IMR-90 (cell line): ENCODE measurements around the gene SLC26A2. TPM values are rescaled to one million over a fixed set of nuclear protein-coding genes. Genes with fewer than 3 reads are reported as not detected.

Experiments
- ATAC-seq: fragments of 200-7000 bp; cut with Tn5 transposase; 2 replicates; pipeline ENCODE4 v1.9.1; 2020; ENCODE audit warnings: low read depth, mild to moderate bottlenecking, moderate library complexity
- BruUV-seq: library from RNA; stranded (reverse); fragments of 400-500 nt; replicated peaks from 2 replicates; lab custom pipeline; 2021; lab: Mats Ljungman, UMichigan
- CTCF ChIA-PET: fragments of 300-600 bp; formaldehyde crosslinking; extraction: SDS; loops from one replicate; lab custom pipeline; 2021; ENCODE audit warnings: antibody characterized with exemption; lab: Yijun Ruan, JAX
- POLR2A ChIA-PET: fragments of 300-600 bp; sonication (Branson Sonifier 250); formaldehyde crosslinking; loops from one replicate; lab custom pipeline; 2022; ENCODE audit warnings: antibody characterized with exemption; ENCODE audit not compliant: unreplicated experiment; lab: Charles Lee
- DNase-seq: peaks from one replicate; pipeline ENCODE4 v3.0.0; 2013
- H2AFZ ChIP-seq: replicated peaks from 2 replicates; pipeline ENCODE3; 2013; ENCODE audit warnings: low read length, mild to moderate bottlenecking; ENCODE audit not compliant: poor library complexity
- H2AK5ac ChIP-seq: 2 replicates; pipeline ENCODE4 v1.6.1; 2013; ENCODE audit warnings: low read depth, low read length, inconsistent platforms
- H2AK9ac ChIP-seq: replicated peaks from 2 replicates; pipeline ENCODE3; 2013; ENCODE audit warnings: mild to moderate bottlenecking, low read depth, low read length, moderate library complexity; ENCODE audit not compliant: poor library complexity
- H2BK120ac ChIP-seq: 2 replicates; pipeline ENCODE4 v1.6.1; 2013; ENCODE audit warnings: low read depth, low read length, inconsistent platforms
- H2BK15ac ChIP-seq: 3 replicates; pipeline ENCODE4 v1.6.1; 2013; ENCODE audit warnings: low read depth, low read length, inconsistent platforms
- H2BK20ac ChIP-seq: 2 replicates; pipeline ENCODE4 v1.6.1; 2013; ENCODE audit warnings: low read depth, mild to moderate bottlenecking, inconsistent platforms, low read length, moderate library complexity
- H2BK5ac ChIP-seq: 2 replicates; pipeline ENCODE4 v1.6.1; 2013; ENCODE audit warnings: mild to moderate bottlenecking, low read depth, low read length, inconsistent platforms; ENCODE audit not compliant: poor library complexity, severe bottlenecking
- H3K14ac ChIP-seq: replicated peaks from 2 replicates; pipeline ENCODE4 v1.6.1; 2013; ENCODE audit warnings: low read depth, low read length, inconsistent platforms
- H3K18ac ChIP-seq: 2 replicates; pipeline ENCODE4 v1.6.1; 2013; ENCODE audit warnings: low read depth, low read length, control low read depth
- H3K23ac ChIP-seq: 2 replicates; pipeline ENCODE4 v1.6.1; 2013; ENCODE audit warnings: low read depth, low read length, inconsistent platforms
- H3K27ac ChIP-seq: 2 replicates; pipeline ENCODE4 v1.5.1; 2013; ENCODE audit warnings: mild to moderate bottlenecking, control low read depth, low read length; ENCODE audit not compliant: insufficient read depth
- H3K27me3 ChIP-seq: 2 replicates; pipeline ENCODE4 v1.6.1; 2013; ENCODE audit warnings: low read length; ENCODE audit not compliant: control insufficient read depth, insufficient read depth
- H3K36me3 ChIP-seq: 2 replicates; pipeline ENCODE4 v1.6.1; 2013; ENCODE audit warnings: low read length, mixed read lengths; ENCODE audit not compliant: control insufficient read depth, insufficient read depth
- H3K4ac ChIP-seq: 2 replicates; pipeline ENCODE4 v1.6.1; 2013; ENCODE audit warnings: low read depth, low read length, inconsistent platforms
- H3K4me1 ChIP-seq: 2 replicates; pipeline ENCODE4 v1.6.1; 2013; ENCODE audit warnings: low read length, mixed read lengths; ENCODE audit not compliant: control insufficient read depth, insufficient read depth
- H3K4me2 ChIP-seq: 2 replicates; pipeline ENCODE4 v1.6.1; 2013; ENCODE audit warnings: low read depth, mild to moderate bottlenecking, control low read depth, low read length, moderate library complexity
- H3K4me3 ChIP-seq: 2 replicates; pipeline ENCODE4 v1.5.1; 2013; ENCODE audit warnings: low read depth, mild to moderate bottlenecking, control low read depth, low read length, moderate library complexity; ENCODE audit not compliant: insufficient read depth
- H3K56ac ChIP-seq: 2 replicates; pipeline ENCODE4 v1.6.1; 2013; ENCODE audit warnings: low read length, inconsistent platforms; ENCODE audit not compliant: insufficient read depth; ENCODE audit errors: extremely low read depth
- H3K79me1 ChIP-seq, 2 experiments: 2 replicates each; pipeline ENCODE4 v1.6.1; 2013; ENCODE audit warnings: low read length in 2 of 2, inconsistent platforms in 1 of 2, low read depth in 1 of 2
- H3K9ac ChIP-seq: 2 replicates; pipeline ENCODE4 v1.6.1; 2013; ENCODE audit warnings: low read depth, low read length, control low read depth
- H3K9me1 ChIP-seq: 2 replicates; pipeline ENCODE4 v1.6.1; 2013; ENCODE audit warnings: low read length, inconsistent platforms; ENCODE audit not compliant: insufficient read depth
- H3K9me3 ChIP-seq: 2 replicates; pipeline ENCODE4 v1.6.1; 2013; ENCODE audit warnings: low read length; ENCODE audit not compliant: control insufficient read depth, insufficient read depth
- H4K20me1 ChIP-seq: 2 replicates; pipeline ENCODE4 v1.6.1; 2013; ENCODE audit warnings: low read length, inconsistent platforms; ENCODE audit not compliant: insufficient read depth
- H4K5ac ChIP-seq: 2 replicates; pipeline ENCODE4 v1.6.1; 2013; ENCODE audit warnings: mild to moderate bottlenecking, low read depth, low read length, control low read depth
- H4K8ac ChIP-seq, 2 experiments: 2 replicates each; pipeline ENCODE4 v1.6.1; 2013; ENCODE audit warnings: low read depth in 2 of 2, low read length in 2 of 2, control low read depth in 1 of 2, inconsistent platforms in 1 of 2
- H4K91ac ChIP-seq: 2 replicates; pipeline ENCODE4 v1.6.1; 2013; ENCODE audit warnings: low read depth, low read length, inconsistent platforms; ENCODE audit not compliant: insufficient read depth
- CTCF ChIP-seq: conservative IDR thresholded peaks from 2 replicates; pipeline ENCODE4 v1.5.1; 2012; ENCODE audit warnings: mild to moderate bottlenecking, low read depth, low read length, improper control_type of control experiment
- FOS ChIP-seq: fragments of 150-350 bp; IDR thresholded peaks from 2 replicates; pipeline ENCODE4 v1.6.1; 2016; ENCODE audit warnings: low read depth, low read length
- MAFK ChIP-seq: IDR thresholded peaks from 2 replicates; pipeline ENCODE4 v1.6.1; 2012; ENCODE audit warnings: low read depth, low read length, improper control_type of control experiment
- NFE2L2 ChIP-seq: fragments of 150-350 bp; IDR thresholded peaks from 2 replicates; pipeline ENCODE4 v1.6.1; 2016; ENCODE audit warnings: low read depth, mild to moderate bottlenecking, low read length
- POLR2A ChIP-seq: IDR thresholded peaks from 2 replicates; pipeline ENCODE4 v1.6.1; 2012; ENCODE audit warnings: mild to moderate bottlenecking, low read depth, low read length
- RAD21 ChIP-seq: IDR thresholded peaks from 2 replicates; pipeline ENCODE4 v1.6.1; 2012; ENCODE audit warnings: low read length, improper control_type of control experiment
- RFX5 ChIP-seq: IDR thresholded peaks from 2 replicates; pipeline ENCODE4 v1.8.0; 2012; ENCODE audit warnings: low read depth, mild to moderate bottlenecking, low read length, moderate library complexity
- WGBS, 2 experiments: methylation state at CpG; one replicate each; pipeline versions ENCODE4 v1.1.5 to v1.1.7; 2013; ENCODE audit warnings: missing lambda C conversion rate in 2 of 2; ENCODE audit not compliant: insufficient read length in 1 of 2; ENCODE audit errors: extremely low coverage in 2 of 2; 5-methylcytosine and 5-hydroxymethylcytosine counted together
- dilution Hi-C: fragments of 300-500 bp; cut with HindIII; formaldehyde crosslinking; loops from one replicate; pipeline ENCODE4 v1.14.3; 2018; ENCODE audit warnings: low sequenced_read_pairs; ENCODE audit not compliant: unreplicated experiment
- in situ Hi-C: fragments of 300-500 bp; cut with MboI; formaldehyde crosslinking; loops from 3 replicates; pipeline ENCODE4 v1.14.3; 2019; ENCODE audit warnings: low sequenced_read_pairs, inconsistent platforms, mixed read lengths
- intact Hi-C: fragments of 100-400 bp; cut with micrococcal nuclease; formaldehyde crosslinking; loops from 2 replicates; pipeline ENCODE4 v1.10.0; 2022
- polyA plus RNA-seq, 3 experiments: library from polyadenylated mRNA; depleted of rRNA; stranded (reverse); fragments of >200 nt; gene quantifications; 2 replicates each; pipeline ENCODE4 v1.2.3, GENCODE V29; 2012; ENCODE audit warnings: low replicate concordance in 1 of 3
- total RNA-seq: library from RNA; depleted of rRNA; stranded (reverse); fragments of >200 nt; gene quantifications from 2 replicates; pipeline ENCODE4 v1.2.3, GENCODE V29; 2012

SLC26A2 gene
- total and polyA plus RNA-seq, 2 of the 4 experiments (the other 2 are of a cell fraction) = 2.2 to 9.9 TPM

DNA sequence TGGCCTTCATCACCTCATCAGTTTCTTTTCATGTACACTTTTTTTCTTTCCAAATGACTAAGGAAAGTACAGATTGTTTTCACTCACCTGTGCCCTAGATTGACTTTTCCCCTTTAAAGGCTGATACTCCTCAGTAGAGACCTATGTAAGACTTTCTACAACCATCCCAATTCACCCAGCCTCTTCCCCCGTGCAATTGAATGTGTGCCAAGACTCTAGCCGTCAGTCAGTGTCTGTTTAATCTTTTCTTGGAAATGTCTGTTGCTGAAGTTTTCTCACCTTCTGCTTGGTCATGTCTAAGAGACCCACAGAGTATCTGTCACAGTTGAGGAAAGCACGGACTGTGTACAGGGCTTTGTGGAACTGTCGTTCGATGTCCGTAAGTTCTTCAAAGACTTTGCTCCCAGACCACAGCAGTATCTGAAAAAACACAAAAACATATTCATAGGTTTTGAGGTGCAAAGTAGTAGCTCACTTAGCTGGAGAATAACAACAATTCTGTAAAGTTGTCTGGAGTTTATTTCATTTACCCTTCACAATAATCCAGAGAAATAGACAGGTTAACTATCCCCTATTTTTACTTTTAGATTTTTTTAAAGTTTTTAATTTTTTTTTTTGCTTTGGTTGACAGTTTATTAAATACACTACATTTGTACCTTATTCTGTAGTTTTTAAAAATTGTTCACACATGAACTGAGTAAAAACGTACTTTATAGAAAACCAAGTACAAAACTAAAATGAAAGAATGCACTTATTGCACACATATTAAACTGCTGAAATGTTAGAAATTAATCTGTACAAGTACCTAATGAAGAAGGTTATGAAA is 29.6 kb upstream of the SLC26A2 start:
- H3K18ac ChIP-seq = no peak overlapping the region
- H3K4ac ChIP-seq = no peak overlapping the region
- no peak overlapping the region for H3K56ac ChIP-seq
- TF ChIP-seq FOS (no peak), RAD21 (no peak), NFE2L2 (no peak), POLR2A (no peak), MAFK (no peak), RFX5 (no peak), CTCF (no peak)
- no peaks in the 10 kb centered on the region for H4K20me1 ChIP-seq
- no peak overlapping the region for H4K5ac ChIP-seq
- no peak overlapping the region for H2AK5ac ChIP-seq
- H3K4me1 ChIP-seq = no peaks in the 10 kb centered on the region; the same call in none of the 2 replicates
- H2AK9ac ChIP-seq = no peak overlapping the region
- CTCF ChIA-PET = interaction anchor here (1.2 kb wide), 1 partner anchor 31 kb away, joined by 4 read pairs; no protein-coding TSS in a partner anchor
- H3K36me3 ChIP-seq = no peaks in the 10 kb centered on the region
- ATAC-seq (no peak), DNase-seq (no peak)
- no peak overlapping the region for H3K9ac ChIP-seq
- no peak overlapping the region for H2BK120ac ChIP-seq
- H4K8ac ChIP-seq = no peak overlapping the region
- dilution Hi-C loops (no loop called here), in situ Hi-C loops (no loop called here), intact Hi-C loops (no loop called here)
- no peaks in the 10 kb centered on the region for H3K79me1 ChIP-seq
- no peak overlapping the region for H2BK20ac ChIP-seq
- WGBS, 2 experiments = no CpG with 5 or more reads among the region's 7 CpGs
- H2AFZ ChIP-seq = no peak overlapping the region
- no peak overlapping the region for H2BK5ac ChIP-seq
- no peak overlapping the region for H3K4me3 ChIP-seq
- peak overlapping the region; percentile 83; the same call in 1 of the 2 replicates for H3K4me2 ChIP-seq
- no peak overlapping the region for H4K91ac ChIP-seq
- POLR2A ChIA-PET = no interaction called here
- peaks cover 13% of the 10 kb centered on the region for H3K27me3 ChIP-seq
- BruUV-seq = no TSS peak
- no peak overlapping the region for H2BK15ac ChIP-seq
- H3K27ac ChIP-seq = no peak overlapping the region
- H3K9me1 ChIP-seq = no peaks in the 10 kb centered on the region
- H3K14ac ChIP-seq = no peak overlapping the region
- H3K9me3 ChIP-seq = no peaks in the 10 kb centered on the region
- no peak overlapping the region for H3K23ac ChIP-seq
